HG03520 (cell line): ENCODE measurements around the gene ELANE.
"Not testable (repeated sequence)": the region's sequence is repeated elsewhere in the genome, so short reads cannot be mapped to it uniquely, and the experiment has no call there.

Experiments
- ATAC-seq: cut with Tn5 transposase; IDR thresholded peaks from one replicate; pipeline ENCODE4 v1.9.1; 2021; ENCODE audit warnings: mild to moderate bottlenecking, moderate library complexity; ENCODE audit not compliant: unreplicated experiment

The ELANE gene

DNA sequence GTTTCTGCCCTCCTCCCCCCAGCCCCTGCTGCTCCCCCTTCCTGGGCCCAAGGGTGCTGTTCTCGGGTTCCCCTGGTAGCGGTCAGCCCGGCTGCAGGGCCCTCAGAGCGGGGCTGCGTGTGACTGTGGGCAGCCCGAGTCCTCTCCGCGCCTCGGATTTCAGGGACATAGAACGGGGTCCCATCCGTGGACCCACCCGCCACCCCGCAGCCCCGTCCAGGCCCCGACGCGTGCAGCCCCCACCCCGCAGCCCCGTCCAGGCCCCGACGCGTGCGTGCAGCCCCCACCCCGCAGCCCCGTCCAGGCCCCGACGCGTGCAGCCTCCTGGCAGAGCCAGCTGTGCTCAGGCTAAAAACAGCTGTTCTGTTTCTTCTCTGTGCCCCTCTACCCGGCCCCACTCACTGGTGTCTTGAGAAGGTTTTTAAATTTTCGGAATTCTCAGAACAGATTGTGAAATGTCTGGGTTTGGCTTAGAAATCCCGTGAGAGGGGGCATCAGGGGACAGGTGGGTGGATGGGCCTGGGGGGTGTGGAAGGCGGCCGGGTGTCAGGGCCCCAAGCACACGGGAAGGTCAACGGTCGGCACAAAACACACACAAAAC, 16.8 kb upstream of the ELANE start:
- ATAC-seq: no peak

DNA sequence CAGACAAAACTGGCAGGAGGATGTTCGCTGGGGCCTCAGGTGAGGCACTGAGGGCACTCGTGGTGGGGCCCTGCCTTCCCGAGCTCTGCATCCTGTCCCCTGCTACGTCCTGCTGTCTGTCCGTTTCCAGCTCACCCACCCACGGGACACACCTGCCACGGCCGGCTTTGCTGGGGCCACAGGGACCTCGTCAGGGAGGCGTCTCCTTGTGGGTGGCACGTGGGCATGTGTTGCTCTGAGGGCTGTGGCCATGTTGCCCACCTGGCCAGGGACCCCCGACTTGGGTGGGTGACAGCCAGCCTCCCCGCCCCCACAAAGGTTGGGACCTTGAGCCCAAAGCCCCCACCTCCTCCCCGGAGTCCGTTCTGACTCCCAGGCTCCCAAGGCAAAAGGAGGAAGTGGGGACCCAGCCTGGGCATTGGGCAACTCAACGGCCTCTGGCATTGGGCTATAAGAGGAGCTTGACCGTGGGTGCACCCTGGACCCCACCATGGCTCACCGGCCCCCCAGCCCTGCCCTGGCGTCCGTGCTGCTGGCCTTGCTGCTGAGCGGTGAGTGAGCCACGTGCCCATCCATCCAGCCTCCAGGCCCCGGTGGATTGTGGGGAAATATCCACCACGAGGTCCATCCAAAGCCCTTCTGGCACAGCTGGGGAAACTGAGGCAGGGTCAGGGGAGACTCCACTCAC, 11.4 kb upstream of the ELANE start, which contains the start of gene PRTN3:
Gene PRTN3, plus strand, starts transcription at position 481 of the 688 bp plus-strand sequence. Its CDS starts 10 bp downstream, at position 491.
- no peak for ATAC-seq

DNA sequence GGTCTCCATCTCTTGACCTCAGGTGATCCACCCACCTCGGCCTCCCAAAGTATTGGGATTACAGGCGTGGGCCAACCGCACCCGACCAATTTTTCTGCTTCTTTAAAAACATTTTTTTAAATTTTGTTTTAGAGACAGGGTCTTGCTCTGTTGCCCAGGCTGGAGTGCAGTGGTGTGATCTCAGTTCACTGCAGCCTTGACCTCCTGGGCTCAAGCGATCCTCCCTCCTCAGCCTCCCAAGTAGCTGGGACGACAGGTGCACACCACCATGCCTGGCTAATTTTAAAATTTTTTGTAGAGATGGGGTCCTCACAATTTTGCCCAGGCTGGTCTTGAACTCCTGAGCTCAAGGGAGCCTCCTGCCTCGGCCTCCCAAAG, 9.3 kb upstream of the ELANE start:
- not testable (repeated sequence) for ATAC-seq

DNA sequence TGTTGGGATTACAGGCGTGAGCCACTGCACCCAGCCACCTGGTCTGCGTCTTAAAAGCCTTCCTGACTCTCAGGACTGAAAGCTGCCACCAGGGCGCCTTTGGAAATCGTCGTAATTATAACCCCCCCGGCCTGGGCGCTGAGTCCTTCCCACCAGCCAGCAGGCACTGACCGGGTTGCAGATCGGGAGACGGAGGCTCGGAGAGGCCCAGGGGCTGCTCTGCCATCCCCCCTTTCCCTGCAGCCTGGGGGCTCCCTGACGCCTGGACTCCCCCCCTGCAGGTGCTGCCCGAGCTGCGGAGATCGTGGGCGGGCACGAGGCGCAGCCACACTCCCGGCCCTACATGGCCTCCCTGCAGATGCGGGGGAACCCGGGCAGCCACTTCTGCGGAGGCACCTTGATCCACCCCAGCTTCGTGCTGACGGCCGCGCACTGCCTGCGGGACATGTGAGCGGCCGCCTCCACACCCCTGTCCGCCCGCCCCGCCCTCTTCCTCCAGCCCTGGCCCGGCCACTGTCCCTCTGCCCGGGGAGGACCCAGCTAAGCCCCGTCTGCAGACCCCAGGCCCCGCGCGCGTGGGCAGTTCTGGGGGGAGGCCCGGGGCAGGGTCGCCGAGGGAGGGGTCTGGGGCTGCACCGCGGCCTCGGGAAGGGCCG, 8.8 kb upstream of the ELANE start:
- ATAC-seq: no peak

DNA sequence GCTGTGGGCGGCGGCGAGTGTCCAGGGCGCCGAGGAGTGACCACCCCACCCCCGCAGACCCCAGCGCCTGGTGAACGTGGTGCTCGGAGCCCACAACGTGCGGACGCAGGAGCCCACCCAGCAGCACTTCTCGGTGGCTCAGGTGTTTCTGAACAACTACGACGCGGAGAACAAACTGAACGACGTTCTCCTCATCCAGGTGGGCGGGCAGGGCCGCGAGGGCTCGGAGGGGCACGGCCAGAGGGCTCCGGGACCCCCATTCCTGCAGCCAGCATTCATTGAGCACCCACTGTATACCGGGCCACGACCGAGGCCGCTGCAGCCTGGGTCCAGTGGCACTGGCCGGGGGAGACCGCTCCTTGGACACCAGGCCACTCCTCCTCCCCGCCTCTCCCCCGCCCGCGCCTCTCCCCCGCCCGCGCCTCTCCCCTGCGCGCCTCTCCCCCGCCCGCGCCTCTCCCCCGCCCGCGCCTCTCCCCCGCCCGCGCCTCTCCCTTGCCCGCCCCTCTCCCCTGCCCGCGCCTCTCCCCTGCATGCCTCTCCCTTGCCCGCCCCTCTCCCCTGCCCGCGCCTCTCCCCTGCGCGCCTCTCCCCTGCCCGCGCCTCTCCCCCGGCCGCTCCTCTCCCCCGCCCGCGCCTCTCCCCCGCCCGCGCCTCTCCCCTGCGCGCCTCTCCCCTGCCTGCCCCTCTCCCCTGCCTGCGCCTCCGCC, 8.1 kb upstream of the ELANE start:
- ATAC-seq: no peak

DNA sequence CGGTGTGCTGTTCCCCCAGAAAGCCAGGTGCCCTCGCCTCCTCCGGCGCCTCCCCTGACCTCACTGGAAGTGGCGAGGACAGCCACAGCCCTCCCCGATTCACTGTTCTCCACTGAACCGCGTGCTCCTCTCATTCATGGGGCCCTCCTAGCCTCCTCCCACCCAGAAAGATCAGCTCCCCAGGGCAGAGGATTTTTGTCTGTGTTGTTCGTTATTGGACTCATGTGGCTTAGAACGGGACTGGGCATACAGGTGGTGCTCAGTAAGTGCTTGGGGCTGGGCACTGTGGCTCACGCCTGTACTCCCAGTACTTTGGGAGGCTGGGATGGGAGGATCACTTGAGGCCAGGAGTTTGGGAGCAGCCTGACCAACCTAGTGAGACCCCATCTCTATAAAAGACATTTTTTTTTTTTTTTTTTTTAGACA, 7.5 kb upstream of the ELANE start:
- no peak for ATAC-seq

DNA sequence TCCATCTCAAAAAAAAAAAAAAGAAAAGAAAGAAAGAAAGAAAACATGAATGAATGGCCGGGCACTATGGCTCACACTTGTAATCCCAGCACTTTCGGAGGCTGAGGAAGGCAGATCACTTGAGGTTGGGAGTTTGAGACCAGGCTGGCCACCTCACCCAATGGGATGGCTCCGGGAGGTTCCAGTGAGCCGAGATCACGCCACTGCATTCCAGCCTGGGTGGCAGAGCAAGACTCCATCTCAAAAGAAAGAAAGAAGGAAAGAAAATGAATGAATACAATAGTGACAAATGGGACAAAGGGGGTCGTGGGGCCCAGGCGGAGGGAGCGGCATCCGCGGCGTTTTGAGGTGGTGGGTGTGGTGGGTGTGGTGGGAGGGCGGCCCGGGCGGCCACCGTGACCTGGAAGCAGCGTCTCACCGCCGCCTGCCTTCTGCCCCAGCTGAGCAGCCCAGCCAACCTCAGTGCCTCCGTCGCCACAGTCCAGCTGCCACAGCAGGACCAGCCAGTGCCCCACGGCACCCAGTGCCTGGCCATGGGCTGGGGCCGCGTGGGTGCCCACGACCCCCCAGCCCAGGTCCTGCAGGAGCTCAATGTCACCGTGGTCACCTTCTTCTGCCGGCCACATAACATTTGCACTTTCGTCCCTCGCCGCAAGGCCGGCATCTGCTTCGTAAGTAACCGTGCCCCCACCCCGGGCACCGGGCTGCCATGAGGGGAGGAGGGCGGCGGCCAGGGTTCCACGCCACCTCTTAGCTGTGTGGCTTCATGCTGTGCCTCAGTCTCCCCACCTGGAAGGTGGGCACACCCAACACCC, 6.2 kb upstream of the ELANE start:
- ATAC-seq: no peak

DNA sequence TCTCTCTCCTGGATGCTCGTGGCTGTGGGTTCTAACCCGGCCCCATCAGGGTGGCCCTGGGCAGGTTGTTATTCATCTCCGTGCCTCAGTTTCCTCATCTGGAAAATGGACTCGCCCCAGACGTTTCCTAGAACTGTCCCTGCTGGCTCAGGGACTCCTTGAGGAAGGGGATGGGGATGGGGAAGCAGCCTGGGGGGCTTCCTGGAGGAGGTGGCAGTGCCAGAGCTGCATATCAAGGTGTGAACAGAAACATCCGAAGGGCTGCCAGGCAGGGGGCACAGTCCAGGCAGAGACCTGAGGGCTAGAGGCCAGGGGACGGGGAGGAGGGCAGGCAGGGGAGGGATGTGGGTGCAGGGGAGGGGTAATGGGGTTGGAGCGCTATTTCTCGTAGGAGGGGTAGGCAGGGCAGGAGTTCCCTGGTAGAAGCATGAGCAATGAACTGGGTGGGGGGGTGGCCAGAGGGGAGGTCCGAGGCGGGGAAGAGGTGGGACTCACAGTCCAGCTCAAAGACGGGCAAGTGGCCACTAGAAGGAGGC, 3.6 kb upstream of the ELANE start:
- no peak for ATAC-seq

DNA sequence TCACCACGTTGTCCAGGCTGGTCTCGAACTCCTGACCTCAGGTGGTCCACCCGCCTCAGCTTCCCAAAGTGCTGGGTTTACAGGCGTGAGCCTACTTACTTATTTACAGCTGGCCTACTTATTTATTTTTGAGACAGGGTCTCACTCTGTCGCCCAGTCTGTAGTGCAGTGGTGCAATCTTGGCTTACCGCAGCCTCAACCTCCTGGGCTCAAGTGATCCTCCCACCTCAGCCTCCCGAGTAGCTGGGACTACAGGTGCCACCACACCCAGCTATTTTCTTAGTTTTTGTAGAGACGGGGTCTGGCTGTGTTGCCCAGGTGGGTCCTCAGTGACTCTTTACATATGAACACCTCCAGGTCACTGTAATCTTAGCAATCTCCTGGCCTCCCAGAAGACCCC, 2.9 kb upstream of the ELANE start:
- not testable (repeated sequence) for ATAC-seq

DNA sequence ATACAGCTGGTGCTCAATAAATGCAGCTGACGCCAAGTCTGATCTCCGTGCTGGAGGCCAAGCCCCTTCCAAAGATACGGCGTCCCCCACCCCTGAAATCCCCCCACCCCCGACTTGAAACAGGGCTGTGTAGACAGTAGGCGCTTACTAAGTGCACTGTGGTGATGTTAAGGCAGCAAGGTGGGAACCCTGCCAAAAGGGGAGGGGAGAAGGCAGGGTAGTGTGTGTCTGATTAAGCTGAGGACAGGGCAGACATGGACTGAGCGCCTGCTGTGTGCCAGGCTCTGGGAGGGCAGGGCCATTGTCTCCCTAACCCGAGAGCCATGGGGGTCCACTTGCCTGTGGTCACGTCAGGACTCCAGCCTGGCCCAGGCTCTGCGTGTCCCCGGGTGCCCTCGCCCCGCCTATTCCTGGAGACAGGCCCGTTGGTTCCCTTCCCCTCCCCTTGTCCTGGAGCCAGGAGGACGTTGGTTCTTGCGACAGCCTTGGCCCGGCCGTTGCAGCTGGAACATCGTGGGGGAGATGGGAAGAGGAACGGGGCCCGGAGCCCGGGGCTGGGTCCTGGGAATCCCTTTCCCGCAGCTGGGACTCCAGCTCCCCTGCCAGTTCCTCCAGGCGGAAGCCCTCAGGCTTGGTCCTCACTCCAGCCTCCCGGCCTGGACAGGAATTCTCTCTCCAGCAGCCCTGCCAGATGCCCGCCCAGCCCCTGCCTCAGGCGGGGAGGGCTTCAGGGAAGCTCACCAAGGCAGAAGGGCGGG, 1.7 kb upstream of the ELANE start:
- no peak for ATAC-seq

DNA sequence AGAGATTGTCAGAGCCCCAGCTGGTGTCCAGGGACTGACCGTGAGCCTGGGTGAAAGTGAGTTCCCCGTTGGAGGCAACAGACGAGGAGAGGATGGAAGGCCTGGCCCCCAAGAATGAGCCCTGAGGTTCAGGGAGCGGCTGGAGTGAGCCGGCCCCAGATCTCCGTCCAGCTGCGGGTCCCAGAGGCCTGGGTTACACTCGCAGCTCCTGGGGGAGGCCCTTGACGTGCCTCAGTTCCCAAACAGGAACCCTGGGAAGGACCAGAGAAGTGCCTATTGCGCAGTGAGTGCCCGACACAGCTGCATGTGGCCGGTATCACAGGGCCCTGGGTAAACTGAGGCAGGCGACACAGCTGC, 1.1 kb upstream of the ELANE start:
- ATAC-seq: no peak

DNA sequence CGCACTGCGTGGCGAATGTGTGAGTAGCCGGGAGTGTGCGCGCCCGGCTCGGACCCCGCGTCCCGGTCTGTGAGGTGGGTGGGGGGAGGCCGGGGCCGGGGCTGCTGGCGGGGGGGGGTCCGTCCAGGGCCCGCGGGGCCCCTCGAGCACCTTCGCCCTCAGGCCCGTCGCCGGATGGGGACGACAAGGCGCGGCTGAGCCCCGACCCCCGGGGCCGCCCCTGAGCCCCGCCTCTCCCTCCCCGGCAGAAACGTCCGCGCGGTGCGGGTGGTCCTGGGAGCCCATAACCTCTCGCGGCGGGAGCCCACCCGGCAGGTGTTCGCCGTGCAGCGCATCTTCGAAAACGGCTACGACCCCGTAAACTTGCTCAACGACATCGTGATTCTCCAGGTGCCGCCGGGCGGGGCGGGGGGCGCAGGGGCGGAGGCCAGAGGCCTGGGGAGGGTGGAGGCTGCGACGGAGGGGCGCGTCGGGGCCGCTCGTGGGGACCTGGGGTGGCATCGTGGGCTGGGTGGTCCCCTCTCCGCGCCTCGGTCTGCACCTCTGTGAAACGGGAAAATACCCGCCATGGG, 997 bp downstream of the ELANE start:
- no peak for ATAC-seq

DNA sequence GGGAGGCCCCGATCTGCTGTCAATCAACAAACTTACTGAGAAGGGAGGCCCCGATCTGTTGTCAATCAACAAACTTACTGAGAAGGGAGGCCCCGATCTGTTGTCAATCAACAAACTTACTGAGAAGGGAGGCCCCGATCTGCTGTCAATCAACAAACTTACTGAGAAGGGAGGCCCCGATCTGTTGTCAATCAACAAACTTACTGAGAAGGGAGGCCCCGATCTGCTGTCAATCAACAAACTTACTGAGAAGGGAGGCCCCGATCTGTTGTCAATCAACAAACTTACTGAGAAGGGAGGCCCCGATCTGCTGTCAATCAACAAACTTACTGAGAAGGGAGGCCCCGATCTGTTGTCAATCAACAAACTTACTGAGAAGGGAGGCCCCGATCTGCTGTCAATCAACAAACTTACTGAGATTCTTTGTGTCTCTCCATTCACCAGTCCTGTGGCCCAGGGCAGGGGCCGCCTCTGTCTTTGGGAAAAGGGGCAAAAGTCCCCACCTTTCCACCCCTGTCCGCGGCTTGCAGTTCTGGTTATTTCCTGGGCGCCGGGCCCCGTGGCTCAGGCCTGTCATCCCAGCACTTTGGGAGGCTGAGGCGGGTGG, 1.6 kb downstream of the ELANE start:
- not testable (repeated sequence) for ATAC-seq

DNA sequence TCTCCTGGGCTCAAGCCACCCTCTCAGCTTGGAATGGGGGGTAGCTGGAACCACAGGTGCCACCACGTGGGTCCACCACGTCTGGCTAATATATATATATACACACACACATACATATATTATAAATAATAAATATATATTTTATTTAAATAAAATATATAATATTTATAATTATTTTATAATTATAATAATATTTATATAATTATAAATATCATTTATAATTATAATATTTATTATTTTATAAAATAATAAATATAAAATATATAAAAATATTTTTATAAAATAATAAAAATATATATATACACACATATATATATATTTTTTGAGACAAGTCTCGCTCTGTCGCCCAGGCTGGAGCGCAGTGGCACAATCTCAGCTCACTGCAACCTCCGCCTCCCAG, 2.4 kb downstream of the ELANE start:
- ATAC-seq: no peak

DNA sequence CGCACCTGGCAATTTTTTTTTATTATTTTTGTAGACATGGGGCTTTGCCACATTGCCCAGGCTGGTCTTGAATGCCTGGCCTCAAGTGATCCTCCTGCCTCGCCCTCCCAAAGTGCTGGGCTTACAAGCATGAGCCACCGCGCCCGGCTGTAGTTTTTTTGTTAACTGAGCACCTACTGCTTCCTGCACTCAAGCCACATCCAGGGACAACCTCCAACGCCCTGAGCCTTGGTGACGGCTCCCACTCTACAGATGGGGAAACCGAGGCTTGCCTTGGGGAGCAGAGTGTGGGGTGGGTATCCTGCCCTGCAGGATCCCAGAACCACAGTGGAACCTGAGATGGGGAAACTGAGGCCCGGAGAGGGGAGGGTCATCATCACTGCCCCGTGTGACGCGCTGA, 3.0 kb downstream of the ELANE start:
- ATAC-seq: no peak

DNA sequence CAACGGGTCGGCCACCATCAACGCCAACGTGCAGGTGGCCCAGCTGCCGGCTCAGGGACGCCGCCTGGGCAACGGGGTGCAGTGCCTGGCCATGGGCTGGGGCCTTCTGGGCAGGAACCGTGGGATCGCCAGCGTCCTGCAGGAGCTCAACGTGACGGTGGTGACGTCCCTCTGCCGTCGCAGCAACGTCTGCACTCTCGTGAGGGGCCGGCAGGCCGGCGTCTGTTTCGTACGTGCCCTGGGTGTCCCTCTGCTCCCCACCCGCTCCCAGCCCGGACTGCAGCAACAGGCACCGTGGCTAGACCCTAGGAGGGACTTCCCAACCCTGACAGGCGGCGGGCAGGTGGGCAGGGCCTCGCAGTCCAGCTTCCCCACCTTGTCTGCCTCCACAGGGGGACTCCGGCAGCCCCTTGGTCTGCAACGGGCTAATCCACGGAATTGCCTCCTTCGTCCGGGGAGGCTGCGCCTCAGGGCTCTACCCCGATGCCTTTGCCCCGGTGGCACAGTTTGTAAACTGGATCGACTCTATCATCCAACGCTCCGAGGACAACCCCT, 3.5 kb downstream of the ELANE start:
- no peak for ATAC-seq

DNA sequence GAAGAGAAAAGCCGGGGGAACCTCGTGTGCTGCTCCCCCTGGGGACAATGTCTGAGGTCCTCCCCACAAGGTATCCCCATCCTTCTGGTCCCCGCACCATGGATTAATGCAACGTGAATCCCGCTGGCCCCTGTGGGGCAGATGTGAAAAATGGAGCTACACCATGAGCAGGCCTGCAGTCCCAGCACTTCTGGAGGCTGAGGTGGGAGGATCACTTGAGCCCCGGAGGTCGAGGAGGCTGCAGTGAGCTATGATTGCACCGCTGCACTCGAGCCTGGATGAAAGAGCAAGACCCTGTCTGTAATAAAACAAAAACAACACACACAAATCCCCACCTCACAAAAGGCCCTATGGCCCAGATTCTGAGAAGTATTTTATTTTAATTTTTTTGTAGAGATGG, 6.2 kb downstream of the ELANE start:
- no peak for ATAC-seq

DNA sequence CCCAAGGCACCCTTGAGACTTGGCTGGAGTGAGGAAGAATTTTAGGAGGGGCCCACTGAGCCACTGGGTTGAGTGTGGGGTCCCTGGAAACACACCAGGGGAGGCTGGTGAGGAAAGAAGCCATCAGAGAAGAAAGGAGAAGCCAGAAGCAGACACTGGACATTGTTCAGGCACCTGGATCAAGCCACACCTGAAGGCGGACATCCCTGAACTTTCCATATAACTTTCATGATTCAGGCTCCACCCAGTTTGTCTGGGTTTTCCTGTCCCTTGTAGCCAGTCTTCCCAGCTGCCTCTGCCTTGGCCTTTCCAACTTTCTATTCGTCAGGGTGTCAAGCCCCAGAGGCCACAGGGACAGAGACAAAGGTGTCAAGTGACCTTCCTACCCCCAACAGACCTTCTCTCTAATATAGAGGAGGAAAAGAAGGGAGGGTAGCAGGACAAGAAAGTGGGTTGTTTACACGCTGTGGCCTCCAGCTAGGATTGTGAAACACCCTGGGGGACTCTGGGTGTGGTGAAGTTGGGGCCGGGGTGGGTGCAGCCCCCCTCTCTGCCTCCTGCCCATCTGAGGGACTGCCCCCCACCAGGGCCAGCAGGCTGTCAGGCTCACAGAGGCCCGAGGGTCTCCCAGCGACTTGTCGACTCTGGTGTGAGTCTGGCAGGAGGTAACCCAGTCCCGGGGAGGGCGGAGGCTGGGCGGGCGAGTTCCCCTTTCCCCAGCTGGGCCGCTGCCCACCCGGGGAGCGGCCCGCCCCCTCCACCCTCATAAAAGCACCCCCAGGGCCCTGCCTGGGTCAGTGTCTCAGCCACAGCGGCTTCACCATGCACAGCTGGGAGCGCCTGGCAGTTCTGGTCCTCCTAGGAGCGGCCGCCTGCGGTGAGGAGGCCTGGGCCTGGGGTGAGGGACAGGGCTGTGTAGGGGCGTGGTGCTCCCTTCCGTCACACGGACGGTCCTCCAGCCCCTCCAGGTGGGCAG, 7.1 kb downstream of the ELANE start, which contains the start of gene CFD:
Gene CFD, plus strand, starts transcription at position 797 of the 976 bp plus-strand sequence. Its CDS starts 26 bp downstream, at position 823.
- ATAC-seq: no peak
